KG1 (cell line): ENCODE results near the gene SAMD4A.

ENCODE experiments used
- DNase-seq: peaks from one replicate; lab custom pipeline; 2025; lab: John Stamatoyannopoulos, UW

The SAMD4A gene

DNA sequence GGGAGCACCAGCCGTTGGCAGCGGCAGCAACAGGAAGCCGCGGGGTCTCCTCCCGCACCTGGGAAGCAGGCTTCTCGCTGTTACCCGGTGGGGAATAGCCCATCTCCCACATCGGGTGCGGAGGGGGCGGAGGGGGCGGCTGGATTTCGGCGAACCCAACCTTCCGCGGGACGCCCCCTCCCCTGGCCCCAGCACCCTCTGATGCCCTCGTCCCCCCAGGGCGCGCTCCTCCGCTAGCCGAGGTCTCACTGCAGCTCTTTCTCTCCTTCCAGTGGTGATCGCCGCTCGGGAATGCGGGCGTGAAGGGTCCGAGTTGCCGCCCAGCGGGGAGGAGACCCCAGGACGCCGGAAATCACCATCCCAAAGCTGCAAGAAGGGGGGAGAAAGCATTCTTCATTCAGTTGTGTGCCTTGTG, 303 bp downstream of the SAMD4A start:
- no peak for DNase-seq

- DNase-seq = no peak
Measured at GRCh38 chr14:54567639-54568561, 972 bp downstream of the SAMD4A start.

DNA sequence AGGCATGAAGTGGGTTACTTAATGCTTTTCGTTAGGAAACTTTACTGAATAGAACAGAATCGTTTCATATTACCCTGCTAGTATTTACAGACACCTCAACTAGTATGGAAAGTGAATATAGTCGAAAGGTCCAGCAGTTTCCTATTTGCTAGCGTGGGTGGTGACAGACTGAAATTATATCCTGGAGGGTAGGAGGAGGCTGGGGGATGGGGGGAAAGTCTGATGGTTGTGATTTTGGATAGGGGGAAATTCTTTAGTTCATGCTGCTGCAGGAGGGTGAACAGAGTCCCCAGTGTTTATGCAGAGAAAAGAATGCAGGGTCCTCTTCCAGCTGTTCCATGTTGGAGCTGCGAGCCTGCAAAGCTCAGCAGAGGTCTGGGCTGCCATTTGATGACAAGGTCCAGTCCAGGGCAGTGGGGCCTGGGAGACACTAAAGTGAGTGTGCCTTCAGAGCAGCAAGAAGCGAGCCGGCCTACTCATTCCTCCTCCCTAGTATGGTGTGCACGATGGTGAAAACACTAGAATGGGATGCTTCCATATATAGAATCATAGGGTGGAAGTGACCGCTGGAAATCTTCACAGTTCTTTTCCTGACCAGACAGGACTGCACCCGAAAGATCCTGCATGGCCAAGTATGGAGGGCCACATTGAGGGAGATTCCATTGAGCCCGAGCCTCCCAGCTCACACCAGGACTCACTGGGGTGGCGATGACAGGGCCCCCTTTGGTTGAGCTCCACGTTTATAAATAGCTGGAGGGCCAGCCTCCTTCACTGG, 2.1 kb downstream of the SAMD4A start:
- DNase-seq = no peak

DNA sequence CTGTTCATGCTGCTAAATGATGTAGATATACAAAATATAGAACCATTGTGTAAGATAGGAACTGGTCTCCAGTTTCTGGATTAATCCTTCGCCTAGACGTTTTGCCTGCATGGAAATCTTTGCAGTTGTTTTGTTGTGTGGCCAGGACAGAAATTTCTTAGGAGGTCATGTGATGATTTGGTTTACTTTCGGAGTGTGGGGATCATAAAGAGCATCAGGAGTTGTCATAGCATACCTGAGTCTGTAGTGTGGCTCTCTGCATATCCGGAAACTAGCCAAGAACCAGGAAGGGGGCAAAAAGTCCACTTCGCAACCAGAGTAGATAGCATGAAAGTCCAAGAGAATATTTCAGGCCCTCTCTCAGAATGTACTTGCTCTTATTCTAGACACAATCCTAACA, 3.1 kb downstream of the SAMD4A start:
- no peak for DNase-seq

DNA sequence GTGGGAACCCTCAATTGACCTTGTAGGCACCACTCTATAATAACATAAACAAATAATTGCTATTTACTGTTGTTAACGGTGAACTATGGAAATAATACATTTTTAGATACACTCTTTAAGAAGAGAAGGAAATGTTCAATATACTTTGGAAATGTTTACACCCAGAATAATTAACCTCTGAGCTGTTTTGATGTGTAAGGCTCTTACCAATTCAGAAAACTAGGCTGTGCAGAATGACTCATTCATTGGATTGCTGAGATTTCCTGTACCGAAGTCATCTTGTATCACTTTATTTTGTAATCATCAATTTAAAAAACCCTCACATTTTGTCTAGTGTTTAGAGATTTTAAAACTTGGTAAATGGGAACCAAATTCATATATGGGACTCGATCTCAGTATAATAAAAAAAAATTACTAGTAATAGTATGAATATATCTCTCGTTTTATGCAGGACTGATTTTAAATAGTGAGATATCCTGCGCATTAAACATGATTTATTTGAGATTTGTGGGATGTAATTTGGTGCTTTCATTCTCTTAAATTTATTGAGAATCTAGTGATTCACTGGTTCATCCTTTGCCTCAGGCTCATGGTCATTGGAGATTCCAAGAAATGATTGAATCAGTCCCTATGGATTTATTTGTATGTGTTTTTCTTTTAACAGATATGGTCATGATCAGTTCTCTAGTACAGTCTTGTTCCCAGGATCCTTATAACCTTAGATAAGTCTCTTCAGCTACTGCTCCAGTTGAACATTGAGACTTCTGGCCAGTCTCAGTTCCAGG, 3.9 kb downstream of the SAMD4A start:
- no peak for DNase-seq

DNA sequence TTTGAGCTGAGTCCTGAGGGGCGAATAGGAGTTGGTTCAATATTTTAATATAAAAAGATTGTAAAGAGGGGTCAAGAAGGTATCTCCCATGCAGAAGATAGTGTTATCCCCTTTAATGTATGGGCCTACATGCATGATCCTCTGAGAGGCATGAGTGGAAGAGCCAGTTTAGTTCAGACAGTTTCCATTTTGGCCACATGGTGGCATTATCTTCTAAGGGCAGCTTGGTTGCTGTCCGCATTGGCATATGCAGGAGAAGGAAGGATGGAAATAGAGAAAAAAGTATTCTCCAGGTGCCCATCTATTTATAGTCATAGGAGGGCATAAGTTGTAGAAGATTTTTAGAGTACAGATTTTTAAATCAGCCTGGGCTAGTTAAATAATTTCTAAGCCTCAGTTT, 5.4 kb downstream of the SAMD4A start:
- no peak for DNase-seq

GRCh38 chr14:54574528-54574927, 7.6 kb downstream of the SAMD4A start:
- DNase-seq = no peak

DNA sequence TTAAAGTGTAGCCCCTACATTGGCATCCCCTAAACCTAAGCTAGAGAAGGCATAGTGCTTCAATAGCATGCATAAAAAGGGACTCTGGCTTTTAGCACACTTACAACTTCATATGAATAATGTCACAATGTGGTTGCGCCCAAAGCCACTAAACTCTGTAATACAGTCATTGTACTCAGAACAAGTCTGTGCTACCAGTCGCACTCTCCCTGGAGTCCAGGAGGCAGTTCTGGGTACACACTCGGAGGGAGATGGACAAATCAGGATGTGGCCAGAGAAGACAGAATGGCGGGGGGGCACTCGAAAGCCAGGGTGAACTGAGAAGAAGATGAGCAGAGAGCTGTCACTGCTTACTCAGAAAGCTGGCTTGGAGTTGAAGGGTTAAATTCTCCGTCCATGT, 10.6 kb downstream of the SAMD4A start:
- no peak for DNase-seq

DNA sequence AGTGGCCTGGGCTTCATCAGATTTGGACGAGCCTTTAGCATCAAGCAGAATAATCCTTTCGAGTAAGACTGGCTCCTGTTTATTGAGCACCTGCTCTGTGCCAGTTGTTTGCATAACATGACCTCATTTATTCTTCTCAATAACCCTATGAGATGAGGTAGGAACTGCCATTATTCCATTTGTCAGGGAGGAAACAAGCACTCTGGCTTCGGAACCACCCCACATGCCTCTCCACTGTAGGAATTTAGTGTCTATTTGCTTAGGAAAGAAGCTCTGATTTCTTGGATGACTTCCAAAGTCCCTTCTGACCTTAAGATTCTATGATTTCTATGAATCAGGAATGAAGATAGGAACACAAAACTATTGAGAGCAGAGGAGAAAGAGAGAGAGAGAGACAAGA, 11.0 kb downstream of the SAMD4A start:
- no peak for DNase-seq

- DNase-seq = no peak
Measured at GRCh38 chr14:54579621-54580020, 12.7 kb downstream of the SAMD4A start.

GRCh38 chr14:54580933-54581332, 14.0 kb downstream of the SAMD4A start:
- DNase-seq = no peak

- DNase-seq = no peak
Measured at GRCh38 chr14:54582334-54582733, 15.4 kb downstream of the SAMD4A start.

DNA sequence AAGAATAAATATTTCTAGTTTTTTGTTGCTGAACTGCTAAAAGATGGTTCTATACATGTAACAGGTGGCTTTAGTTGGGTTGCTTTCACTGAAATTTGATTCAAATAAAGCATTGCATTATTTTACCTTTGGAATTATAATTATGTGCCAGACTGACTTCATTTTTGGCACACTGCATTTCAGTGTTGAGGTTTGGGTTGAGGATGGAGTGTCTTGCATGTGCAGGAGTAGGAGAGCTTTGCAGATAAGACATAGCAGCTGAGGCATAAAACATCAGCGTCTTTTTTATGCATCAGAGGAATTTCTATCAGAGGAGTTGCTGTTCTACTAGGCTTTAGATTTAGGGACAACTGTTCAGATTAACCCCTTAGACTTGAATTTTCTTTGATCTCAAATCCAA, 17.2 kb downstream of the SAMD4A start:
- no peak for DNase-seq

GRCh38 chr14:54585214-54585613, 18.3 kb downstream of the SAMD4A start:
- no peak for DNase-seq

GRCh38 chr14:54589076-54589475, 22.1 kb downstream of the SAMD4A start:
- no peak for DNase-seq

GRCh38 chr14:54589843-54590242, 22.9 kb downstream of the SAMD4A start:
- DNase-seq = no peak

DNA sequence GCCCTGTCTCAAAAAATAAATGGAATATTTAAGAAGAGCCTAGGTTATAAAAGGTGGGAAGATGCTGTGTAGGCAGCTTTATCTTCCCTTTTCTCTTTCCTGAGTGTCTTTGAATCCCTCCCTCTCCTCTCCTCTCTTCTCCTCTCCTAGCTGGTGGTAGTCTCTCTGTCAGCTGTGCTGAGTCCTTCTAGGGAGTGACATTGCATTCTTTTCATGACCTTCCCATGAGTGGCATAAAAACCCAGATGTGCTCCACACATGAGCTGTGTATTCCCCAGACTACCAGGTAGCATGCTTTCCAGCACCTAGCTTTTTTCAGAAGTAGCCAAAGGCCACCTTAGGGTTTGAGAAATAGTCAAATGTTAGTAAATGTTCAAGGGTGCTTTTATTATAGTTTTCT, 23.6 kb downstream of the SAMD4A start:
- no peak for DNase-seq

- DNase-seq = no peak
Measured at GRCh38 chr14:54591461-54591860, 24.5 kb downstream of the SAMD4A start.

DNA sequence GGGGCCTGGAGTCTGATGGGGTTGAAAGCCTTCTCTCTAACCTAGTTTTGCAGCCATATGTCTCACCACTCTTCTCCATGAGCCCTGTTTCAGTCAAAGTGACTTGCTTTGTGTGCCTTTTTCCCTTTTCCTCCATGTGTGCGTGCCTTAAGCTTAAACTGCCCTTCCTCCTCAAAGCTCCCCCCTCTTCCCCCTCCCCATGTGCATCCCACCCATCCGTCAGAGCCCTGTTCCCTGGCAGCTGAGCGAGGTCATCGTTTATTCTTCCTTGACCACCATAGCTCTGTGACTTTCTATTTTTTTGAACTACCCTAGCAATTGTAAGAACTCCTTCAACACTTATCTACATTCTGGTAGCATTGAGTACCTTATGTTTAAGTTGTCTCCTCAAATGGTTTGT, 24.9 kb downstream of the SAMD4A start:
- DNase-seq = no peak

DNA sequence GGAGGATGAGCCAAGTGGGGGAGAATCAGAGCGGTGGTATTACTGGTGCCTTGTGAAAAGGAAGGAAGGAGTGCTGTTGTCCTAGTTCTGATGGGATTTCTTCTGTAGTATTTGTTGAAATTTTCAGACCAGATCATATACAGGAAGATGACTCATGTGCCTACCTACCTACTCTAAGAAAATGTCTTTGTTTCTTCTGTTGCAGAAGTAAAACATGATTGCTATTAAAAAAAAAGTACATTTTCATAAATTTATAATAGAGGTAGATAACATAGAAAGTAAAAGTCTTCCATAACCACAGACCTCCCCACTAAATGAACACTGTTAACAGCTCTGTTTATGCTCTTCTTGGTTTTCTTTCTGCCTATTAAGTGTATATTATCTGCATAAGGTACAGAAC, 26.9 kb downstream of the SAMD4A start:
- no peak for DNase-seq

GRCh38 chr14:54594537-54594936, 27.6 kb downstream of the SAMD4A start:
- DNase-seq = no peak

GRCh38 chr14:54597795-54598443, 31.0 kb downstream of the SAMD4A start:
- DNase-seq = no peak
